T-helper 17 cell (primary cell): ENCODE results near the gene DGKG. TPM values are rescaled to one million over a fixed set of nuclear protein-coding genes. Genes with fewer than 3 reads are reported as not detected.

ENCODE experiments used
- ATAC-seq: fragments of 150-1000 bp; cut with Tn5 transposase; 2 replicates; pipeline ENCODE4 v1.10.0; 2021; ENCODE audit warnings: mild to moderate bottlenecking, moderate library complexity
- DNase-seq, 3 donors: peaks; one replicate each; pipeline versions ENCODE4 v3.0.0 to v3.0.0-alpha.2; 2020 to 2021
- H3K9me3 ChIP-seq: one replicate; pipeline ENCODE4 v1.7.0; 2013; ENCODE audit warnings: low read length, mild to moderate bottlenecking; ENCODE audit not compliant: control insufficient read depth, poor library complexity, severe bottlenecking
- H3K27ac Mint-ChIP-seq: one replicate; pipeline ENCODE4 v1.8.0; 2022; ENCODE audit warnings: mild to moderate bottlenecking, moderate library complexity, mixed read lengths
- H3K27me3 Mint-ChIP-seq: one replicate; pipeline ENCODE4 v1.8.0; 2022; ENCODE audit warnings: mixed read lengths
- H3K36me3 Mint-ChIP-seq: one replicate; pipeline ENCODE4 v1.8.0; 2022; ENCODE audit warnings: low read depth, mixed read lengths
- H3K4me1 Mint-ChIP-seq: one replicate; pipeline ENCODE4 v1.8.0; 2022; ENCODE audit warnings: mild to moderate bottlenecking, mixed read lengths
- H3K4me3 Mint-ChIP-seq: one replicate; pipeline ENCODE4 v1.8.0; 2022; ENCODE audit warnings: mild to moderate bottlenecking, moderate library complexity, mixed read lengths
- total RNA-seq, 4 donors: library from RNA in 2 of 4; stranded (reverse) in 2 of 4; gene quantifications; one replicate each; pipeline ENCODE4 v1.2.3 and lab custom pipeline; 2022 to 2026

DGKG gene
- total RNA-seq, 2 donors from 2014 or later = 1.9 to 2.6 TPM

- Mint-ChIP-seq H3K27me3 (peaks cover 27% of the 10 kb centered on the region), H3K4me3 (no peak overlapping the region), H3K27ac (no peak overlapping the region), H3K4me1 (peaks cover 8% of the 10 kb centered on the region), H3K36me3 (peaks cover 4% of the 10 kb centered on the region)
- no peaks in the 10 kb centered on the region for H3K9me3 ChIP-seq
- DNase-seq (no peak), ATAC-seq (no peak)
Measured at GRCh38 chr3:186270701-186271100, 91.3 kb downstream of the DGKG start.

- peaks cover 27% of the 10 kb centered on the region for H3K27me3 Mint-ChIP-seq
- peaks cover 4% of the 10 kb centered on the region for H3K36me3 Mint-ChIP-seq
- no peak overlapping the region for H3K4me3 Mint-ChIP-seq
- no peak overlapping the region for H3K27ac Mint-ChIP-seq
- no peak for DNase-seq
- ATAC-seq = no peak
- H3K4me1 Mint-ChIP-seq = peaks cover 8% of the 10 kb centered on the region
- no peaks in the 10 kb centered on the region for H3K9me3 ChIP-seq
Measured at GRCh38 chr3:186268616-186269448, 93.2 kb downstream of the DGKG start.

GRCh38 chr3:186267758-186268157 is 94.3 kb downstream of the DGKG start:
- peaks cover 8% of the 10 kb centered on the region for H3K4me1 Mint-ChIP-seq
- H3K4me3 Mint-ChIP-seq = no peak overlapping the region
- peaks cover 27% of the 10 kb centered on the region for H3K27me3 Mint-ChIP-seq
- no peak overlapping the region for H3K27ac Mint-ChIP-seq
- DNase-seq (no peak), ATAC-seq (no peak)
- no peaks in the 10 kb centered on the region for H3K9me3 ChIP-seq
- peaks cover 4% of the 10 kb centered on the region for H3K36me3 Mint-ChIP-seq

- H3K4me1 Mint-ChIP-seq = peaks cover 5% of the 10 kb centered on the region
- peaks cover 23% of the 10 kb centered on the region for H3K27me3 Mint-ChIP-seq
- H3K36me3 Mint-ChIP-seq = peaks cover 4% of the 10 kb centered on the region
- H3K9me3 ChIP-seq = no peaks in the 10 kb centered on the region
- no peak overlapping the region for H3K27ac Mint-ChIP-seq
- ATAC-seq (no peak), DNase-seq (no peak)
- H3K4me3 Mint-ChIP-seq = no peak overlapping the region
Measured at GRCh38 chr3:186264608-186265400, 97.2 kb downstream of the DGKG start.

- no peaks in the 10 kb centered on the region for H3K9me3 ChIP-seq
- Mint-ChIP-seq H3K27me3 (peaks cover 10% of the 10 kb centered on the region), H3K27ac (no peak overlapping the region), H3K36me3 (peaks cover under 1% of the 10 kb centered on the region), H3K4me3 (no peak overlapping the region), H3K4me1 (peaks cover 9% of the 10 kb centered on the region)
- ATAC-seq (no peak), DNase-seq (no peak)
Measured at GRCh38 chr3:186261638-186262037, 100.4 kb downstream of the DGKG start.

GRCh38 chr3:186260726-186261125 is 101.3 kb downstream of the DGKG start:
- Mint-ChIP-seq H3K4me3 (no peak overlapping the region), H3K27ac (no peak overlapping the region), H3K4me1 (peaks cover 9% of the 10 kb centered on the region), H3K36me3 (no peaks in the 10 kb centered on the region), H3K27me3 (peaks cover 6% of the 10 kb centered on the region)
- ATAC-seq = no peak
- no peaks in the 10 kb centered on the region for H3K9me3 ChIP-seq
- DNase-seq = no peak

- no peaks in the 10 kb centered on the region for H3K9me3 ChIP-seq
- DNase-seq (peak; percentile 52 to 57 (median 52)), ATAC-seq (peak; percentile 94)
- no peak overlapping the region for H3K4me3 Mint-ChIP-seq
- peaks cover 17% of the 10 kb centered on the region for H3K4me1 Mint-ChIP-seq
- H3K27ac Mint-ChIP-seq = no peak overlapping the region
- peaks cover 6% of the 10 kb centered on the region for H3K27me3 Mint-ChIP-seq
- no peaks in the 10 kb centered on the region for H3K36me3 Mint-ChIP-seq
Measured at GRCh38 chr3:186259612-186260383, 102.2 kb downstream of the DGKG start.

- no peak overlapping the region for H3K27ac Mint-ChIP-seq
- no peaks in the 10 kb centered on the region for H3K36me3 Mint-ChIP-seq
- H3K4me1 Mint-ChIP-seq = peaks cover 24% of the 10 kb centered on the region
- peaks cover 6% of the 10 kb centered on the region for H3K27me3 Mint-ChIP-seq
- DNase-seq (no peak), ATAC-seq (no peak)
- no peaks in the 10 kb centered on the region for H3K9me3 ChIP-seq
- H3K4me3 Mint-ChIP-seq = no peak overlapping the region
Measured at GRCh38 chr3:186258968-186259367, 103.1 kb downstream of the DGKG start.

GRCh38 chr3:186257866-186258265 is 104.2 kb downstream of the DGKG start:
- ATAC-seq = no peak
- Mint-ChIP-seq H3K4me1 (peaks cover 26% of the 10 kb centered on the region), H3K27ac (no peak overlapping the region), H3K4me3 (no peak overlapping the region), H3K36me3 (no peaks in the 10 kb centered on the region), H3K27me3 (peaks cover 6% of the 10 kb centered on the region)
- no peaks in the 10 kb centered on the region for H3K9me3 ChIP-seq
- DNase-seq = no peak

GRCh38 chr3:186255703-186256331 is 106.2 kb downstream of the DGKG start:
- ATAC-seq = peak; percentile 41
- DNase-seq = no peak
- Mint-ChIP-seq H3K4me1 (peaks cover 26% of the 10 kb centered on the region), H3K36me3 (no peaks in the 10 kb centered on the region), H3K27me3 (peaks cover 6% of the 10 kb centered on the region), H3K27ac (no peak overlapping the region), H3K4me3 (peak overlapping the region; percentile 21)
- no peaks in the 10 kb centered on the region for H3K9me3 ChIP-seq

GRCh38 chr3:186254676-186255650 is 107.1 kb downstream of the DGKG start:
- DNase-seq = no peak
- Mint-ChIP-seq H3K36me3 (no peaks in the 10 kb centered on the region), H3K27me3 (peaks cover 9% of the 10 kb centered on the region), H3K4me3 (peak overlapping the region; percentile 21), H3K27ac (peak overlapping the region; percentile 88), H3K4me1 (peaks cover 24% of the 10 kb centered on the region)
- peak; percentile 18 for ATAC-seq
- H3K9me3 ChIP-seq = no peaks in the 10 kb centered on the region
